BE2C (cell line): ENCODE results near the gene DNMT3A.

Experiments
- DNase-seq: peaks from one replicate; pipeline ENCODE4 v3.0.0-alpha.2; 2020
- H3K27me3 ChIP-seq: fragments of 250-450 bp; sonication (Bioruptor Pico); 2 replicates; pipeline ENCODE4 v1.5.1; 2020; ENCODE audit warnings: mild to moderate bottlenecking
- H3K36me3 ChIP-seq: fragments of 250-450 bp; sonication (Bioruptor Pico); 2 replicates; pipeline ENCODE4 v1.5.1; 2020; ENCODE audit warnings: mild to moderate bottlenecking
- H3K4me1 ChIP-seq: fragments of 250-450 bp; sonication (Bioruptor Pico); 2 replicates; pipeline ENCODE4 v1.5.1; 2020
- H3K4me3 ChIP-seq: 2 replicates; pipeline ENCODE4 v1.5.1; 2011; ENCODE audit warnings: low read depth, low read length
- H3K9me3 ChIP-seq: fragments of 250-450 bp; sonication (Bioruptor Pico); 2 replicates; pipeline ENCODE4 v1.5.1; 2020
- TF ChIP-seq, protein P1 (sequence below): IDR thresholded peaks from 2 replicates; pipeline ENCODE4 v1.5.1; 2012; ENCODE audit warnings: mild to moderate bottlenecking, low read depth, low read length

Gene DNMT3A

DNA sequence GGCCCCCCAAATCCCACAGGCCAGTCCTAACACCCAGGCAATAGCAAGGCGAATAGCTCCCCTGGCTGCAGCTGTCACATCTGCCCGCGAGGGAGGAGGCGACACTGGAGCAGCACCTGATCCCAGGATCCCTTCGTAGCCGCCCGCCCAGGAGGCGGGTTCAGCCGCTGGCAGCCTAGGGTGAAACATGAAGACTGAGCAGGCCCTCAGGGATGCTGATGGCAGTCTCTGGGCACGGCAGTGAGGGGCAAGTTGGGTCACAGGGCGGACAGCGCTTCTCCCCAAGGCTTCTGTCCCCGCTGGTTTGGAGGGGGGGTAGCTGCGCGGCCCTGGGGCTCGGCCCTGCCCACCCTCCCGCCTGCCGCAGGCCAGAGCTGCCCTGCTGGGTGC, 1.9 kb downstream of the DNMT3A start:
- Histone ChIP-seq H3K9me3 (no peaks in the 10 kb centered on the region), H3K4me3 (peak overlapping the region; percentile 57), H3K27me3 (no peaks in the 10 kb centered on the region), H3K36me3 (no peaks in the 10 kb centered on the region), H3K4me1 (peaks cover 24% of the 10 kb centered on the region)
- peak; percentile 63 for DNase-seq
- TF ChIP-seq, protein P1, sequence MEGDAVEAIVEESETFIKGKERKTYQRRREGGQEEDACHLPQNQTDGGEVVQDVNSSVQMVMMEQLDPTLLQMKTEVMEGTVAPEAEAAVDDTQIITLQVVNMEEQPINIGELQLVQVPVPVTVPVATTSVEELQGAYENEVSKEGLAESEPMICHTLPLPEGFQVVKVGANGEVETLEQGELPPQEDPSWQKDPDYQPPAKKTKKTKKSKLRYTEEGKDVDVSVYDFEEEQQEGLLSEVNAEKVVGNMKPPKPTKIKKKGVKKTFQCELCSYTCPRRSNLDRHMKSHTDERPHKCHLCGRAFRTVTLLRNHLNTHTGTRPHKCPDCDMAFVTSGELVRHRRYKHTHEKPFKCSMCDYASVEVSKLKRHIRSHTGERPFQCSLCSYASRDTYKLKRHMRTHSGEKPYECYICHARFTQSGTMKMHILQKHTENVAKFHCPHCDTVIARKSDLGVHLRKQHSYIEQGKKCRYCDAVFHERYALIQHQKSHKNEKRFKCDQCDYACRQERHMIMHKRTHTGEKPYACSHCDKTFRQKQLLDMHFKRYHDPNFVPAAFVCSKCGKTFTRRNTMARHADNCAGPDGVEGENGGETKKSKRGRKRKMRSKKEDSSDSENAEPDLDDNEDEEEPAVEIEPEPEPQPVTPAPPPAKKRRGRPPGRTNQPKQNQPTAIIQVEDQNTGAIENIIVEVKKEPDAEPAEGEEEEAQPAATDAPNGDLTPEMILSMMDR: no peak

DNA sequence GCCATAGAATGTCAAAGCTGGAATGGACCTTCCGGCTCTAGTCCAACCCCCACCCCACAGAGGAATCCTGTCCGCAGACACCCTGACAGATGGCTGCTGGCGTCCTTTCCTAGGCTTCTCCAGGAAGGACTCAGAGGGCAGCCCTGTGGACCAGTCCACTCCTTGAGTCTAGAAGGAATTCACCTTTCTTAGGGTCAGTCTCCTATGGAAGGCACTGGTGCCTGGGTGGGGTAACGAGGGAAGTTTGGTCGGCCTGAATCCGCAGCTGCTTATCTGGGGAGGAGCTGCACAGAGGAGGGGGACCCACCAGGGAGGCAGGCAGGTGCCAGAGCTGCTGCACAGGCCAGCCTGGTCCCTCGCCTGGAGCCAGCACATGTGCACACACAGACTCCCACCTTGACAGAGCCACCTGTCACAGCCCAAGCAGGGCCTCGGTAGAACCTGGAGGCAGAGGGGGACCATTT, 2.5 kb downstream of the DNMT3A start:
- Histone ChIP-seq H3K36me3 (no peaks in the 10 kb centered on the region), H3K4me1 (peaks cover 24% of the 10 kb centered on the region), H3K9me3 (no peaks in the 10 kb centered on the region), H3K27me3 (no peaks in the 10 kb centered on the region), H3K4me3 (no peak overlapping the region)
- DNase-seq: no peak
- TF ChIP-seq, protein P1: no peak

DNA sequence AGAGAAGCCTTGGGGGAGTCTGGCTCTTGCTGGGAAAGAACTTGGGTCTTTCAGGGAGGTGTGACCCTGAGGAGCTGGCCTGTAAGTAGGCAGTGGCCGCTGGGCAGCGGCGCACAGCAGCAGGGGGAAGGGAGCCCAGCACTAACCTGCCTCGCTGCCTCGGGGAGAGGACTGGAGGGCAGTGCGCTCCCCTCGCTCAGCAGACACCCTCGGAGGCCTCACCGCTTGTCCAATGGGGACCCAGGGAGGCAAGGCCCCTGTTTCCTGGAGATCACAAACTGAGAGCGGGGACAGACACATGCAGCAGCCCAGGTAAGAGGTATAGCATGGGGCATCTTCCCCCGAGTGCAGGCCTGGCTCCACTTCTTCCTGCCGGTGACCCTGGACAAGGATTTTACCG, 3.3 kb downstream of the DNMT3A start:
- Histone ChIP-seq H3K4me3 (no peak overlapping the region), H3K27me3 (no peaks in the 10 kb centered on the region), H3K4me1 (peaks cover 24% of the 10 kb centered on the region), H3K9me3 (no peaks in the 10 kb centered on the region), H3K36me3 (no peaks in the 10 kb centered on the region)
- TF ChIP-seq, protein P1: no peak
- DNase-seq: no peak

DNA sequence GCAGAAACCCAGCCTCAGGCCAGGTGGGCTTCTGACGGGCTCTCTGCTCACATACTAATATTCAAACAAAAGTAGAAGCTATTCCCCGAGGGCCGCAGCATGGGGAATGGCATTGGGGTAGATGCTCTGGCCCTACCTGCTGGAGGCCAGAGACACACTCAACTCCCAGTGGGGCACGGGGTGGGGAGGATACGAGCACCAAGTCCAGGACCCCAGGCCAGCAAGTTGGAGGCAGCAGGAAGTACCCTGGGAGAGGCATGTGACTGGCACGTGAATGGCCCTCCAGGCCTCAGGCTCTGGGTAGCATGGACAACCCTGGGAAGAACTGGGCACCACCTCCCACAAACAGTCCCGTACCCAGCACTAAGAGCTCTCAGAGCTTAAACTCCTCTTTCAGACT, 3.8 kb downstream of the DNMT3A start:
- Histone ChIP-seq H3K36me3 (no peaks in the 10 kb centered on the region), H3K27me3 (no peaks in the 10 kb centered on the region), H3K4me3 (no peak overlapping the region), H3K9me3 (no peaks in the 10 kb centered on the region), H3K4me1 (peaks cover 24% of the 10 kb centered on the region)
- no peak for DNase-seq
- TF ChIP-seq, protein P1: no peak

DNA sequence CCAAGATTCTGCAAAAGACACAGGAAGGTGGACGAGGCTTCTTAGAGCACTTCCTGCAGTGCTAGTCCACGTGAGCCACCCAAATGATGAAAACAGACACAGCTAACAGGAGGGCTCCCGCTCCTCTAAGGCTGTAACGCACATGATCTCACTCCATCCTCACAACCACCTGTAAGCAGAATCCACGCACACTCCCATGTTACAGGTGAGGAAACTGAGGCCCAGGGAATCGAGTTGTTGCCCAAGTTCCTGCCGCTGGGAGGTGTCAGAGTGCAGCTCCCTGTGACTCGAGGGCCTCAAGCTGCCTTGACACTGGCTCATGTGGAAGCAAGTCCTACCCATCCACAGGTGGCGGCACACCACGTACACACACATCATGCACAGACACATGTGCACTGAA, 4.4 kb downstream of the DNMT3A start:
- Histone ChIP-seq H3K27me3 (no peaks in the 10 kb centered on the region), H3K4me3 (no peak overlapping the region), H3K4me1 (peaks cover 21% of the 10 kb centered on the region), H3K36me3 (no peaks in the 10 kb centered on the region), H3K9me3 (no peaks in the 10 kb centered on the region)
- TF ChIP-seq, protein P1: no peak
- no peak for DNase-seq

DNA sequence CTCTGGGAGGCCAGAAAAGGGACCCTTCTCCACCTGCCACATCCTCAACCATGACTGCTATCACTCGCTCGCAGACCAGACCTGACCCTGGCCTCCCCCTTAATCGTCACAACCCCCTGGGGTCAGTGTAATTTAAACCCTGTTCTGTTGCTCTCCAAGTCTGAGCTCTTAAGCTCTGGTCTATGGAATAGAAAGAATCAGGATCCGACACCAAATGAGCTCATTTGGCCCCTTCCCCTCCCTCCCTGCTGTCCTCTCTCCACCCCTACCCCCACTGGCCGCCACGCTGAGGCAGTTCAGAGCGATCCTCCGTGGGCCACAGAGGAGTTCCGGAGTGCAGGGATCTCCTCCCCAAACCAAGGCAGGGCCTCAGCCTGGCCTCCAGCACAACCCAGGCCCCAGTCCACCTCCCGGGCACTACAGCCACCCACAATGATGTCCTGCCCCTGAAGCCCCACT, 5.3 kb downstream of the DNMT3A start:
- Histone ChIP-seq H3K4me3 (no peak overlapping the region), H3K36me3 (no peaks in the 10 kb centered on the region), H3K9me3 (no peaks in the 10 kb centered on the region), H3K27me3 (no peaks in the 10 kb centered on the region), H3K4me1 (peaks cover 21% of the 10 kb centered on the region)
- TF ChIP-seq, protein P1: no peak
- DNase-seq: no peak
